HEK293 (cell line): ENCODE results near the gene CATSPERD.

Source experiments
- CTCF ChIA-PET: fragments of 350-600 bp; formaldehyde crosslinking; extraction: SDS; loops from one replicate; lab custom pipeline; 2021; ENCODE audit warnings: antibody characterized with exemption; lab: Yijun Ruan, JAX
- POLR2A ChIA-PET: fragments of 300-600 bp; formaldehyde crosslinking; extraction: SDS; loops from one replicate; lab custom pipeline; 2020; ENCODE audit warnings: antibody characterized with exemption, inconsistent platforms; lab: Yijun Ruan, JAX
- H3K27ac ChIP-seq: fragments of 200-500 bp; sonication (Bioruptor generic); 2 replicates; pipeline ENCODE4 v1.5.1; 2014; ENCODE audit warnings: low read depth, low read length, control low read depth, inconsistent platforms; ENCODE audit errors: extremely low read depth
- H3K36me3 ChIP-seq, 2 experiments: fragments of 200-500 bp in 1 of 2; sonication (Bioruptor generic) in 1 of 2; 1 replicate in 1 of 2; 2 replicates in 1 of 2; pipeline ENCODE4 v1.5.1; 2014 to 2017; ENCODE audit warnings: inconsistent platforms in 2 of 2, low read length in 2 of 2; ENCODE audit not compliant: control insufficient read depth in 2 of 2, insufficient read depth in 1 of 2
- H3K4me1 ChIP-seq: fragments of 200-500 bp; sonication (Bioruptor generic); 2 replicates; pipeline ENCODE4 v1.5.1; 2014; ENCODE audit warnings: mild to moderate bottlenecking, low read length, inconsistent platforms; ENCODE audit not compliant: control insufficient read depth, insufficient read depth
- H3K4me3 ChIP-seq: 2 replicates; pipeline ENCODE4 v1.5.1; 2011; ENCODE audit warnings: low read depth, mild to moderate bottlenecking, control low read depth, low read length, moderate library complexity
- H3K9me3 ChIP-seq: fragments of 200-500 bp; sonication (Bioruptor generic); 2 replicates; pipeline ENCODE4 v1.5.1; 2014; ENCODE audit warnings: low read depth, low read length, inconsistent platforms; ENCODE audit not compliant: control insufficient read depth, insufficient read depth
- GLIS2 ChIP-seq: fragments of 450-650 bp; formaldehyde crosslinking; IDR thresholded peaks from 2 replicates; pipeline ENCODE4 v1.5.1; 2016; ENCODE audit warnings: missing biosample characterization, missing genetic modification characterization
- KLF1 ChIP-seq: fragments of 450-650 bp; formaldehyde crosslinking; IDR thresholded peaks from 2 replicates; pipeline ENCODE4 v1.5.1; 2016; ENCODE audit warnings: missing biosample characterization, missing genetic modification characterization
- MZF1 ChIP-seq: fragments of 450-650 bp; formaldehyde crosslinking; IDR thresholded peaks from 2 replicates; pipeline ENCODE4 v1.5.1; 2017; ENCODE audit warnings: missing biosample characterization, missing genetic modification characterization, borderline replicate concordance
- SCRT2 ChIP-seq: fragments of 450-650 bp; formaldehyde crosslinking; IDR thresholded peaks from 2 replicates; pipeline ENCODE4 v1.5.1; 2016; ENCODE audit warnings: missing biosample characterization, missing genetic modification characterization
- TCF7L2 ChIP-seq: IDR thresholded peaks from 2 replicates; pipeline ENCODE4 v1.6.1; 2011; ENCODE audit warnings: low read depth, mild to moderate bottlenecking, inconsistent platforms, low read length, moderate library complexity, borderline replicate concordance
- ZNF10 ChIP-seq: fragments of 450-650 bp; formaldehyde crosslinking; IDR thresholded peaks from 2 replicates; pipeline ENCODE4 v1.5.1; 2017; ENCODE audit warnings: missing biosample characterization, missing genetic modification characterization
- ZNF121 ChIP-seq: fragments of 450-650 bp; formaldehyde crosslinking; IDR thresholded peaks from 2 replicates; pipeline ENCODE4 v1.5.1; 2016; ENCODE audit warnings: missing biosample characterization, missing genetic modification characterization
- ZNF221 ChIP-seq: fragments of 450-650 bp; formaldehyde crosslinking; IDR thresholded peaks from 2 replicates; pipeline ENCODE4 v1.5.1; 2017; ENCODE audit warnings: missing biosample characterization, missing genetic modification characterization, borderline replicate concordance
- ZNF292 ChIP-seq: fragments of 450-650 bp; formaldehyde crosslinking; IDR thresholded peaks from 2 replicates; pipeline ENCODE4 v1.5.1; 2016; ENCODE audit warnings: low read depth, missing biosample characterization, missing genetic modification characterization, borderline replicate concordance
- ZNF596 ChIP-seq: fragments of 450-650 bp; IDR thresholded peaks from 2 replicates; pipeline ENCODE4 v1.5.0; 2018; ENCODE audit warnings: missing biosample characterization, mild to moderate bottlenecking, missing genetic modification characterization, moderate library complexity
- ZNF76 ChIP-seq: fragments of 450-650 bp; formaldehyde crosslinking; IDR thresholded peaks from 2 replicates; pipeline ENCODE4; 2016; ENCODE audit warnings: low read depth, missing biosample characterization, missing genetic modification characterization, borderline replicate concordance
- ZNF837 ChIP-seq: fragments of 450-650 bp; formaldehyde crosslinking; IDR thresholded peaks from 2 replicates; pipeline ENCODE4 v1.5.1; 2016; ENCODE audit warnings: missing biosample characterization, missing genetic modification characterization
- TF ChIP-seq, protein P1 (sequence below): fragments of 450-650 bp; formaldehyde crosslinking; IDR thresholded peaks from 2 replicates; pipeline ENCODE4 v1.5.1; 2016; ENCODE audit warnings: missing biosample characterization, missing genetic modification characterization
- TF ChIP-seq, protein P2 (sequence below): fragments of 450-650 bp; formaldehyde crosslinking; IDR thresholded peaks from 2 replicates; pipeline ENCODE4 v1.5.1; 2016; ENCODE audit warnings: missing biosample characterization, missing genetic modification characterization
- TF ChIP-seq, protein P3 (sequence below): fragments of 450-650 bp; formaldehyde crosslinking; IDR thresholded peaks from 2 replicates; pipeline ENCODE4 v1.5.1; 2016; ENCODE audit warnings: missing biosample characterization, missing genetic modification characterization
- TF ChIP-seq, protein P4 (sequence below): fragments of 450-650 bp; formaldehyde crosslinking; IDR thresholded peaks from 2 replicates; pipeline ENCODE4 v1.5.1; 2016; ENCODE audit warnings: missing biosample characterization, missing genetic modification characterization
- TF ChIP-seq, protein P5 (sequence below): fragments of 450-650 bp; formaldehyde crosslinking; IDR thresholded peaks from 2 replicates; pipeline ENCODE4 v1.5.1; 2016; ENCODE audit warnings: missing biosample characterization, missing genetic modification characterization
- TF ChIP-seq, protein P6 (sequence below): fragments of 450-650 bp; formaldehyde crosslinking; IDR thresholded peaks from 2 replicates; pipeline ENCODE4 v1.5.1; 2016; ENCODE audit warnings: missing biosample characterization, missing genetic modification characterization, borderline replicate concordance

The CATSPERD gene

DNA sequence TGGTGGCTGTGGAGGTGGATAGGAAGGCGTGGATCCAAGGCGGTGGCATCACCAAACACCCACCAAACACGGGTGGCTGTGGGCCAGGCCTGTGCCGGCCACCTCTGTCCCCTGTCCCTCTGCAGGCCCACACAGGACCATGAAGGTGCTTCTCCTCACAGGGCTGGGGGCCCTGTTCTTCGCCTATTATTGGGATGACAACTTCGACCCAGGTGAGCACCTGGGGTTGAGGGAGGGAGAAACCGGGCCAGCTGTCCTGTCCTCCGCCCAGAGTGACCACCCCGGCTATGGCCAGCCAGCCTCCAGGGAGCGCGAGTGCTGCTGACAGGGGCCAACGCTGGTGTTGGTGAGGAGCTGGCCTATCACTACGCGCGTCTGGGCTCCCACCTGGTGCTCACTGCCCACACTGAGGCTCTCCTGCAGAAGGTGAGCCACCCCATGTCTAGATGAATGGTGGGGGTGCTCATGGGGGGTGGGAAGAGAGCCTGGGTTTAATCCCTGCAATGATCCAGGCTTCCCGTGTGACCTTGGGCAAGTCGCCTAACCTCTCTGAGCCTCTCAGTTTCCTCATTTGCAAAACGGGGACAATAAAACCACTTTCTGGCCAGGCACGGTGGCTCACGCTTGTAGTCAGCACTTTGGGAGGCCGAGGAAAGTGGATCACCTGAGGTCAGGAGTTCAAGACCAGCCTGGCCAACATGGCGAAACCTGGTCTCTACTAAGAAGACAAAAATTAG is 35.6 kb upstream of the CATSPERD start (continued):
- TF ChIP-seq, protein P1, sequence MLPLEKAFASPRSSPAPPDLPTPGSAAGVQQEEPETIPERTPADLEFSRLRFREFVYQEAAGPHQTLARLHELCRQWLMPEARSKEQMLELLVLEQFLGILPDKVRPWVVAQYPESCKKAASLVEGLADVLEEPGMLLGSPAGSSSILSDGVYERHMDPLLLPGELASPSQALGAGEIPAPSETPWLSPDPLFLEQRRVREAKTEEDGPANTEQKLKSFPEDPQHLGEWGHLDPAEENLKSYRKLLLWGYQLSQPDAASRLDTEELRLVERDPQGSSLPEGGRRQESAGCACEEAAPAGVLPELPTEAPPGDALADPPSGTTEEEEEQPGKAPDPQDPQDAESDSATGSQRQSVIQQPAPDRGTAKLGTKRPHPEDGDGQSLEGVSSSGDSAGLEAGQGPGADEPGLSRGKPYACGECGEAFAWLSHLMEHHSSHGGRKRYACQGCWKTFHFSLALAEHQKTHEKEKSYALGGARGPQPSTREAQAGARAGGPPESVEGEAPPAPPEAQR (tag by site-specific recombination), result no peak
- TF ChIP-seq MZF1, result no peak
- TF ChIP-seq, protein P2, sequence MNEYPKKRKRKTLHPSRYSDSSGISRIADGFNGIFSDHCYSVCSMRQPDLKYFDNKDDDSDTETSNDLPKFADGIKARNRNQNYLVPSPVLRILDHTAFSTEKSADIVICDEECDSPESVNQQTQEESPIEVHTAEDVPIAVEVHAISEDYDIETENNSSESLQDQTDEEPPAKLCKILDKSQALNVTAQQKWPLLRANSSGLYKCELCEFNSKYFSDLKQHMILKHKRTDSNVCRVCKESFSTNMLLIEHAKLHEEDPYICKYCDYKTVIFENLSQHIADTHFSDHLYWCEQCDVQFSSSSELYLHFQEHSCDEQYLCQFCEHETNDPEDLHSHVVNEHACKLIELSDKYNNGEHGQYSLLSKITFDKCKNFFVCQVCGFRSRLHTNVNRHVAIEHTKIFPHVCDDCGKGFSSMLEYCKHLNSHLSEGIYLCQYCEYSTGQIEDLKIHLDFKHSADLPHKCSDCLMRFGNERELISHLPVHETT (tag by site-specific recombination), result no peak
- TF ChIP-seq, protein P3, sequence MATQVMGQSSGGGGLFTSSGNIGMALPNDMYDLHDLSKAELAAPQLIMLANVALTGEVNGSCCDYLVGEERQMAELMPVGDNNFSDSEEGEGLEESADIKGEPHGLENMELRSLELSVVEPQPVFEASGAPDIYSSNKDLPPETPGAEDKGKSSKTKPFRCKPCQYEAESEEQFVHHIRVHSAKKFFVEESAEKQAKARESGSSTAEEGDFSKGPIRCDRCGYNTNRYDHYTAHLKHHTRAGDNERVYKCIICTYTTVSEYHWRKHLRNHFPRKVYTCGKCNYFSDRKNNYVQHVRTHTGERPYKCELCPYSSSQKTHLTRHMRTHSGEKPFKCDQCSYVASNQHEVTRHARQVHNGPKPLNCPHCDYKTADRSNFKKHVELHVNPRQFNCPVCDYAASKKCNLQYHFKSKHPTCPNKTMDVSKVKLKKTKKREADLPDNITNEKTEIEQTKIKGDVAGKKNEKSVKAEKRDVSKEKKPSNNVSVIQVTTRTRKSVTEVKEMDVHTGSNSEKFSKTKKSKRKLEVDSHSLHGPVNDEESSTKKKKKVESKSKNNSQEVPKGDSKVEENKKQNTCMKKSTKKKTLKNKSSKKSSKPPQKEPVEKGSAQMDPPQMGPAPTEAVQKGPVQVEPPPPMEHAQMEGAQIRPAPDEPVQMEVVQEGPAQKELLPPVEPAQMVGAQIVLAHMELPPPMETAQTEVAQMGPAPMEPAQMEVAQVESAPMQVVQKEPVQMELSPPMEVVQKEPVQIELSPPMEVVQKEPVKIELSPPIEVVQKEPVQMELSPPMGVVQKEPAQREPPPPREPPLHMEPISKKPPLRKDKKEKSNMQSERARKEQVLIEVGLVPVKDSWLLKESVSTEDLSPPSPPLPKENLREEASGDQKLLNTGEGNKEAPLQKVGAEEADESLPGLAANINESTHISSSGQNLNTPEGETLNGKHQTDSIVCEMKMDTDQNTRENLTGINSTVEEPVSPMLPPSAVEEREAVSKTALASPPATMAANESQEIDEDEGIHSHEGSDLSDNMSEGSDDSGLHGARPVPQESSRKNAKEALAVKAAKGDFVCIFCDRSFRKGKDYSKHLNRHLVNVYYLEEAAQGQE (tag by site-specific recombination), result no peak

DNA sequence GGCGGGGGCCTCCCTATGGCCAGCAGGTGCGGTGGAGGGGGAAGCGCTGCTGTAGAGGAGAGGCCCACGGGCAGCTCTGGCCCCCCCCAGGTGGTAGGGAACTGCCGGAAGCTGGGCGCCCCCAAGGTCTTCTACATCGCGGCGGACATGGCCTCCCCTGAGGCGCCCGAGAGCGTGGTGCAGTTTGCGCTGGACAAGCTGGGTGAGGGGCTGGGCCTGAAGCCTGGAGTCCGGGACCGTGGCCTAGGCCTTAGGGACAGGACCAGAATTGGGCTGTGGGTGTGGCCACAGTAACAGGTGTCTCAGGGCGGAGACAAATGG is 34.2 kb upstream of the CATSPERD start:
- Histone ChIP-seq H3K4me1 (no peaks in the 10 kb centered on the region), H3K9me3 (no peaks in the 10 kb centered on the region), H3K27ac (no peak overlapping the region), H3K4me3 (no peak overlapping the region; the same call in 1 of the 2 replicates), H3K36me3 (peaks cover 0 to 11% of the 10 kb centered on the region in 2 experiments; a peak in 2 of 3 replicates)
- ChIA-PET CTCF (interaction anchor here (0.7 to 2.2 kb wide), 10 partner anchors 9 to 831 kb away, joined by 3 to 9 read pairs (median 4); no protein-coding TSS in a partner anchor), POLR2A (interaction anchor here (0.5 to 1.9 kb wide), 8 partner anchors 10 to 64 kb away, joined by 3 to 16 read pairs (median 4); partner anchors contain the start of genes CATSPERD, LONP1, SAFB and SAFB2)
- no peak for TF ChIP-seq GLIS2 (tag by site-specific recombination)
- TF ChIP-seq ZNF10, result no peak
- TF ChIP-seq ZNF221, result no peak
- TF ChIP-seq ZNF76, result no peak
- peak; percentile 99 for TF ChIP-seq SCRT2
- no peak for TF ChIP-seq TCF7L2
- TF ChIP-seq, protein P4, sequence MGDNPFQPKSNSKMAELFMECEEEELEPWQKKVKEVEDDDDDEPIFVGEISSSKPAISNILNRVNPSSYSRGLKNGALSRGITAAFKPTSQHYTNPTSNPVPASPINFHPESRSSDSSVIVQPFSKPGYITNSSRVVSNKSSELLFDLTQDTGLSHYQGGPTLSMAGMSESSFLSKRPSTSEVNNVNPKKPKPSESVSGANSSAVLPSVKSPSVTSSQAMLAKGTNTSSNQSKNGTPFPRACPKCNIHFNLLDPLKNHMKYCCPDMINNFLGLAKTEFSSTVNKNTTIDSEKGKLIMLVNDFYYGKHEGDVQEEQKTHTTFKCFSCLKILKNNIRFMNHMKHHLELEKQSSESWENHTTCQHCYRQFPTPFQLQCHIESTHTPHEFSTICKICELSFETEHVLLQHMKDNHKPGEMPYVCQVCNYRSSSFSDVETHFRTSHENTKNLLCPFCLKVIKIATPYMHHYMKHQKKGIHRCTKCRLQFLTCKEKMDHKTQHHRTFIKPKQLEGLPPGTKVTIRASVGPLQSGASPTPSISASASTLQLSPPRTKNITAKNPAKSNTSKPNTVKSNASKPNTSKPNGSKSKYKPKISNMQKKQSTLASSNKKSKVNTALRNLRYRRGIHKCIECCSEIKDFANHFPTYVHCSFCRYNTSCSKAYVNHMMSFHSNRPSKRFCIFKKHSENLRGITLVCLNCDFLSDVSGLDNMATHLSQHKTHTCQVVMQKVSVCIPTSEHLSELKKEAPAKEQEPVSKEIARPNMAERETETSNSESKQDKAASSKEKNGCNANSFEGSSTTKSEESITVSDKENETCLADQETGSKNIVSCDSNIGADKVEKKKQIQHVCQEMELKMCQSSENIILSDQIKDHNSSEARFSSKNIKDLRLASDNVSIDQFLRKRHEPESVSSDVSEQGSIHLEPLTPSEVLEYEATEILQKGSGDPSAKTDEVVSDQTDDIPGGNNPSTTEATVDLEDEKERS (tag by site-specific recombination), result no peak
- TF ChIP-seq ZNF121 (tag by site-specific recombination), result no peak
- TF ChIP-seq, protein P5, sequence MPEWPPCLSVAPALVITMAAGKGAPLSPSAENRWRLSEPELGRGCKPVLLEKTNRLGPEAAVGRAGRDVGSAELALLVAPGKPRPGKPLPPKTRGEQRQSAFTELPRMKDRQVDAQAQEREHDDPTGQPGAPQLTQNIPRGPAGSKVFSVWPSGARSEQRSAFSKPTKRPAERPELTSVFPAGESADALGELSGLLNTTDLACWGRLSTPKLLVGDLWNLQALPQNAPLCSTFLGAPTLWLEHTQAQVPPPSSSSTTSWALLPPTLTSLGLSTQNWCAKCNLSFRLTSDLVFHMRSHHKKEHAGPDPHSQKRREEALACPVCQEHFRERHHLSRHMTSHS (tag by site-specific recombination), result no peak
- peak; percentile 88 for TF ChIP-seq KLF1 (tag by site-specific recombination)
- no peak for TF ChIP-seq ZNF292 (tag by site-specific recombination)
- no peak for TF ChIP-seq ZNF837 (tag by site-specific recombination)
- TF ChIP-seq, protein P6, sequence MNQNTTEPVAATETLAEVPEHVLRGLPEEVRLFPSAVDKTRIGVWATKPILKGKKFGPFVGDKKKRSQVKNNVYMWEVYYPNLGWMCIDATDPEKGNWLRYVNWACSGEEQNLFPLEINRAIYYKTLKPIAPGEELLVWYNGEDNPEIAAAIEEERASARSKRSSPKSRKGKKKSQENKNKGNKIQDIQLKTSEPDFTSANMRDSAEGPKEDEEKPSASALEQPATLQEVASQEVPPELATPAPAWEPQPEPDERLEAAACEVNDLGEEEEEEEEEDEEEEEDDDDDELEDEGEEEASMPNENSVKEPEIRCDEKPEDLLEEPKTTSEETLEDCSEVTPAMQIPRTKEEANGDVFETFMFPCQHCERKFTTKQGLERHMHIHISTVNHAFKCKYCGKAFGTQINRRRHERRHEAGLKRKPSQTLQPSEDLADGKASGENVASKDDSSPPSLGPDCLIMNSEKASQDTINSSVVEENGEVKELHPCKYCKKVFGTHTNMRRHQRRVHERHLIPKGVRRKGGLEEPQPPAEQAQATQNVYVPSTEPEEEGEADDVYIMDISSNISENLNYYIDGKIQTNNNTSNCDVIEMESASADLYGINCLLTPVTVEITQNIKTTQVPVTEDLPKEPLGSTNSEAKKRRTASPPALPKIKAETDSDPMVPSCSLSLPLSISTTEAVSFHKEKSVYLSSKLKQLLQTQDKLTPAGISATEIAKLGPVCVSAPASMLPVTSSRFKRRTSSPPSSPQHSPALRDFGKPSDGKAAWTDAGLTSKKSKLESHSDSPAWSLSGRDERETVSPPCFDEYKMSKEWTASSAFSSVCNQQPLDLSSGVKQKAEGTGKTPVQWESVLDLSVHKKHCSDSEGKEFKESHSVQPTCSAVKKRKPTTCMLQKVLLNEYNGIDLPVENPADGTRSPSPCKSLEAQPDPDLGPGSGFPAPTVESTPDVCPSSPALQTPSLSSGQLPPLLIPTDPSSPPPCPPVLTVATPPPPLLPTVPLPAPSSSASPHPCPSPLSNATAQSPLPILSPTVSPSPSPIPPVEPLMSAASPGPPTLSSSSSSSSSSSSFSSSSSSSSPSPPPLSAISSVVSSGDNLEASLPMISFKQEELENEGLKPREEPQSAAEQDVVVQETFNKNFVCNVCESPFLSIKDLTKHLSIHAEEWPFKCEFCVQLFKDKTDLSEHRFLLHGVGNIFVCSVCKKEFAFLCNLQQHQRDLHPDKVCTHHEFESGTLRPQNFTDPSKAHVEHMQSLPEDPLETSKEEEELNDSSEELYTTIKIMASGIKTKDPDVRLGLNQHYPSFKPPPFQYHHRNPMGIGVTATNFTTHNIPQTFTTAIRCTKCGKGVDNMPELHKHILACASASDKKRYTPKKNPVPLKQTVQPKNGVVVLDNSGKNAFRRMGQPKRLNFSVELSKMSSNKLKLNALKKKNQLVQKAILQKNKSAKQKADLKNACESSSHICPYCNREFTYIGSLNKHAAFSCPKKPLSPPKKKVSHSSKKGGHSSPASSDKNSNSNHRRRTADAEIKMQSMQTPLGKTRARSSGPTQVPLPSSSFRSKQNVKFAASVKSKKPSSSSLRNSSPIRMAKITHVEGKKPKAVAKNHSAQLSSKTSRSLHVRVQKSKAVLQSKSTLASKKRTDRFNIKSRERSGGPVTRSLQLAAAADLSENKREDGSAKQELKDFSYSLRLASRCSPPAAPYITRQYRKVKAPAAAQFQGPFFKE, result no peak
- no peak for TF ChIP-seq ZNF596
